GM19324 (cell line): Measurements from ENCODE around the gene ADRM1.

Experiments used
- ATAC-seq: cut with Tn5 transposase; IDR thresholded peaks from one replicate; pipeline ENCODE4 v1.9.1; 2021; ENCODE audit warnings: mild to moderate bottlenecking, moderate library complexity; ENCODE audit not compliant: unreplicated experiment, low FRiP score

Gene ADRM1

DNA sequence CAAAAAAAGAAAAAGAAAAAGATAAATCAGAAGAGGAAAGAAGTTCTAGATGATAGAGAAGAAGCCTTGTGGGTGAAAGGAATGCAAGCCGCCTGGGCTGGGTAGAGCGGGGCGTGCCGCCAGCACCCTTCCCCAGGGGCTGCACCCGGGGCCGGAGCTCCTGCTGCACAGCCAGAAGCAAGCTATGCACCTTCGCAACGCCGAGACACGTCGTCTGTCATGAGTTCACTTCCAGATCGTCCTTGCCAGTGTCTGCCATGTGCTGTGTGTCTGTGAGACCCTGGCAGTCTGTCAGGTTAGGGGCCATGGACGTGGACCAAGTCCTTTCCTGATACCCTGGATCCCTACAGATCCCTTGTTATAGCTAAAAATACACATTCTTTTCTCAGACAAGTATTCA, 25.5 kb upstream of the ADRM1 start:
- ATAC-seq: no peak

DNA sequence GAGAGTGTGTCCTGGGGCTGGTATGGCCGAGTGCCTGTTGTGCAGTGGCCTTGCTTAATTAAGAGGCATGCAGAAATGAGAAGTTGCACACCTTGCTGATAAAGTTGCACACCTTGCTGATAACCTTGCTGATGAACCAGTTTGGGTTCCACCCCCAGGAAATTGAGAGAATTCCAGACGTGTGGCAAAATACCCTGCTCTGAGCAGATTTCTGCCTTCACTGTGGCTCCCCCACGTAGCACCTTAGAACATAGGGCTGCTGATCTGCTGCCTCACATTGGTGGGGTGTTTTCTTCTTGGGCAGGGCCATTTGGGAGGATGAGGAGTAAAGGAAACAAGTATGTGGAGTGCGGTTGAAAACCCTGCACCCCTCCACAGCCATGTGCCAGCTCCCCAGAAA, 22.5 kb upstream of the ADRM1 start:
- no peak for ATAC-seq

DNA sequence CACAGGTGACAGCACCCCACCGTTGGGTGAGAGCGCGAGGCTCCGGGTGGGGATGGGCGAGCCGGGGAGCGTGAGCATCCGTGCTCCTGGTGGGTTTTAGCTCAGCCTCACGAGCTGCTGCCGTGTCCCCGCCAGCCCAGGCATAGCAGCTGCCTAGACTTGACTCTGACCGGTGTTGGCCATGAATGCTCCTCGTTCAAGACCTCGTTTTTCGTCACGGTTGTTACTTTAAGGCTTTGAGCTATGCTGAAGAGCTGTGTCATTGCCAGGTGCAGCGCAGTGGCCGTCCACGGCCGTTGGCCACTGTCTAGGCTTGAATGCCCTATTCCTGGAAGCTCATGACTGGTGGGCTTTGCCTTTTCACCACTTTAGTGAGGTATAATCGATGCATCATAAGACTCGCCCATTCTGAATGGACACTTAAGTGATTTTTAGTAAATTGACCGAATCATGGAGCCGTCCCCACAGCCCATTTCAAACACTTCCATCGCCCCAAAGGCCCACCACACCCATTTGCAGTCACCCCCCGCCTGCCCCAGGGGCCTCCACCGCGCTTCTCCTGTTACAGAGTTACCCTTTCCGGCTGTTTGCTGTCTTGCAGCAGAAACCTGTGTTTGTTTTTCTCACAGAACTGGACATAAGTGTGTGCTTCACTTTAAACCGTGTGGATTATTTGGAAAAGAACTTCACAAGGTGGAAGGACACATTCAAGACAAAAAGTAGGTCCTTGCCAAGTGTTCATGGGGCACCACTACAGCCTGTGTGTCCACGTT, 21.4 kb upstream of the ADRM1 start:
- no peak for ATAC-seq

DNA sequence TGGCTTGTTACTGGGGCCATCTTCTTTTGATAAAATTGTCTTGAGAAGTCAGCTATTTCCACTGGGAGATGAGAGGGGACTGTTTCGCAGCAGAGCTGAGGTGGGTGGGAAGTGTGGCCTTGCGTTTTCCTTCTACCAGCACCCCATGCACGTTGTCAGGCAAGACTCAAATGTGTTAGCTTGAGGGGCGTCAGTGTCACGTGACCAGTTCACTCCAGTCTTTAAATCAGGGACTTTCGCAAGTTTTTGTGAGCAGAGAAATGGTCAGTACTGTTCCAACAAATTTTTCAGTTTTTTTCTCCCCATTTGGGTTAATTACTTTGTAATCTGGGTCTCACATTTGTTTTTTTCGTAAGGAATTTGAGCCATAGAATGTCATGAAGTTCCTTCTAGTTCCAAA, 20.7 kb upstream of the ADRM1 start:
- ATAC-seq: no peak

DNA sequence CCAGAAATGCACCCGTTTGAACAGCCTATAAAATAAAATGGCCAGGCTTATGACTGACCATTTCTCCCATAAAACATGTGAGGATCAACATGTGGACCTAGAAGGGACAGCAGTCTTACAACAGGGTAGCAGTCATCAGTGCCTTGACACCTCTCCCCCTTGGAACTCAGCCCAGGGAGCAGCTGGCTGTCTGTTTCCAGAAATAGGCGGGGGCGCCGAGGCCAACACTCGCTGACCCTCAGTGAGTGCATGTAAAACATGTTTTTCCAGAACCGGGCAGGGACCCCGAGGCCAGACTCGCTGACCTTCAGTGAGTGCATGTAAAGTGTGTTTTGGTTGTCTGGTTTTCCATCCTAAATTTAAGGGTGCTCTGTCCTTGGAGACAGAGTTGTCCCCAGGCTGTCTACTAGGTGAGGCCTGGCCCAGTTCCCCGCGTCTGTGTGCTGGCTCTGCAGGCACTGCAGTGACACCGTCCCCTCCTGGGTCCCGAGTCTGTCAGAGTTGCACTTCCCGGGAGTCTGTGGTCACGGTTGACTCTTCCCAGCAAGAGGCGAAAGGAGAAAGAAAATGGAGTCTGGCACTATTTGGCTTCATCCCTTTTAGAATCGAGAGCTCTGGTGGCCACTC, 19.8 kb upstream of the ADRM1 start:
- ATAC-seq: no peak

DNA sequence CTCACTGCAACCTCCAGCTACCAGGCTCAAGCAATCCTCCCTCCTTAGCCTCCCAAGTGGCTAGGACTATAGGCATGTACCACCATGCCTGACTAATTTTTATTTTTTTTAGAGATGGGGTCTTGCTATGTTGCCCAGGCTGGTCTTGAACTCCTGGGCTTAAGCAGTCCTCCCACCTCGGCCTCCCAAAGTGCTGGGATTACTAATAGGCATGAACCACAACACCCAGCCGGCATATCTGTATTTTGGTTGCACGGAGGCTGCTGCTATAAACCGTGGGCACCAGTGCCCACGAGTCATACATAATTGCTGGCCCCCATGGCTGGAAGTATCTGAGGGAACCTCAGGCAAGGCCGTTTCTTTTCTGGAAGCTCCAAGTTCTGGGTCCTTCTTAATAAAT, 18.3 kb upstream of the ADRM1 start:
- no peak for ATAC-seq

DNA sequence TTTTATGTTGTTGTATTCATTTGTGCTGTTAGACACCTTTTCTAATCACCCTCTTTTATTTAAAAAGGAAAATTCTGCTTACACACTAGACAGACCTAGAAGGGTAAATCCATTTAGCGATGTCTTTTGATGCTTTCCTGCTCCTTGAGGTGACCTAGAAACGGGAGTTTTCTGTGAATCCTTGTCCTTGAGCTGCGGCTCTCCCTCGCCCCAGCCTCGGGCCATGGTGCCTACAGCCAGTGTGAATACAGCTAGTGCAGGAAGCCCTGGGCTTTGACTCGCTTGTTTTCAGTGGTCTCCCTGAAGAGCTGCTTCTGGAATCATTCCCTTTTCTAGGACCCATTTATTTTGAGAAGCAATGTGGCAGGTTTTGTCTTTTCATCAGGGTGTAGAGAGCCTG, 17.6 kb upstream of the ADRM1 start:
- ATAC-seq: no peak

DNA sequence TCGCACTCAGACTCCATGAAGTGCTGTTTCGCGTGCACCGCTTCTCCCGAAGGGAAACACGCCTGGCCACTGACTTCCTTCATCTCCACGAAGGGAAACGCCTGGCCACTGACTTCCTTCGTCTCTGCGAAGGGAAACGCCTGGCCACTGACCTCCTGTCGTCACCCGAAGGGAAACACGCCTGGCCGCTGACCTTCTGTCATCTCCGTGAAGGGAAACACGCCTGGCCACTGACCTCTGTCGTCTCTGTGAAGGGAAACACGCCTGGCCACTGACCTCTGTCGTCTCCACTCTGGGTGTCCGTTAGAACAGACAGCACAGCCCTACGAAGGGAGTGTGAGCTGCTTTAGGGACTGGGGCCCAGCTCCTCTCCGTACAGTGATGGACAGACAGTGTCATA, 17.1 kb upstream of the ADRM1 start:
- no peak for ATAC-seq

DNA sequence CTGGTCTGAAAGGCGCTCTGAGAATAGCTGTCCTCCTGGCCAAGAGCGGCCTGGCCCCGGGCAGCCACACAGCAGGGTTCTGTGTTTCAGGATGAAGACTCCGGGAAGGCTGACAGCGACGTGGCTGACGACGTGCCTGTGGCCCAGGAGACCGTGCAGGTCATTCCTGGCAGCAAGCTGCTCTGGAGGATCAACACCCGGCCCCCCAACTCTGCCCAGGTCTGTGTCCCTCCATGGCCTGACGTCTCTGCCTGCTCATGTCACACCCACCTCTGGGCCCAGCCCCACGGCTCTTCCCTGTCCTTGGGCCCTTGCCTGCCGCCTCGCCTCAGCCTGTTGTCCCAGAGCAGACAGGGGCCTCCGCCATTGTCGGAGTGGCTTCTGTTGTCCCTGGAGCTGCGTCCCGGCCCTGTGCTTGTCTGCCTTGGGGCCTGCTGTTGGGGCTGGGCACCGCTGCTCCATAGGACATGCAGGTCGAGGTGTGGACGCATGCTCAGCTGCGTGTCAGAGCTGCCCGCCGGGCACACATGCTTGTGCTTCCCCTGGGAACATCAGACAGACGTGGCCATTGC, 16.2 kb upstream of the ADRM1 start:
- ATAC-seq: no peak

DNA sequence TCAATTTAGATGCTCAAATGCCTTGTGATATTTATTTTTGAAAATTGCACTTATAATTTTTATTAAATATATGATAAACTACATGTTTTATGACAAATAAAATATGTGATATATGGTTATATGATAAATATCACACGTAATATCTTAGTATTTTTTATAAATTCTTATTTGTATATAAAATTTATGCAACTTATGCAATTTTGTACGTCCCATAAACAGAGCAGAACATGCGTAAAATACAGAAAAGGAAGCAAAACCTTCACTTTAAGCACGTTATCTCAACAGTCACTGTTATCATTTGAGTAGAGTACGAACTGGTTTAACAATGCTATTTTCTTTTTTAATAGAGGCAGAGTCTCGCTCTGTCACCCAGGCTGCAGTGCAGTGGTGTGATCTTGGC, 15.7 kb upstream of the ADRM1 start:
- ATAC-seq: no peak

DNA sequence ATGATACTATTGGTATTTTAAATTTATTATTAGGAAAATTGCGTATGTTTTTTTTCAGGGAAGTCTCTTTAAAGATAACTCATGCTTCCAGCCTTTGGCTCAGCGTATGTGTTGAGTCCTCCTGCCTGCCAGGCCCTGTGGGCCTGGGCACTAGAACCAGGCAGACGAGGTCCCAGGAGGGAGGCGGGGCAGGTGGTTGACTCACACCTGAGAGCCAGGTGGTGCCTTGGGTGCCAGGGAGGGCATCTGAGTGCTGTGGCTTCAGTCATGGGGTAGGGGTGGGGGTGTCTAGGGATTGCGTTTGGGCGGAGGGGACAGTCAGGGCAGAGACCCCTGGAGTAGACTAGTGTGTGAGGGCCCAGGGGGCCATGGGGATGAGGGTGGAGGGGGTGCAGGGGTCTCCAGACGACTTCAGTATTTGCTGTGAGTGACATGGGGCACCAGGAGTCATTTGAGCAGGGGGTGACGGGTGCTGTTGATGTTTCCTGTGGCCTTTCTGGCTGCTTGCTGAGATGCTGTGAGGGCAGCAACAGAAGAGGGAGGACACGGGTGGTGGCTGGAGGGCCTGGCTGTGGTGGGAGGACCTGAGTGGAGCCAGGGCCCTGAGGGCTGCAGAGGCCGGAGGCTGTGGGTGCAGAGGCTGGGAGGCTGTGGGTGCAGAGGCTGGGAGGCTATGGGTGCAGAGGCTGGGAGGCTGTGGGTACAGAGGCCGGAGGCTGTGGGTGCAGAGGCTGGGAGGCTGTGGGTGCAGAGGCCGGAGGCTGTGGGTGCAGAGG, 14.8 kb upstream of the ADRM1 start:
- no peak for ATAC-seq

DNA sequence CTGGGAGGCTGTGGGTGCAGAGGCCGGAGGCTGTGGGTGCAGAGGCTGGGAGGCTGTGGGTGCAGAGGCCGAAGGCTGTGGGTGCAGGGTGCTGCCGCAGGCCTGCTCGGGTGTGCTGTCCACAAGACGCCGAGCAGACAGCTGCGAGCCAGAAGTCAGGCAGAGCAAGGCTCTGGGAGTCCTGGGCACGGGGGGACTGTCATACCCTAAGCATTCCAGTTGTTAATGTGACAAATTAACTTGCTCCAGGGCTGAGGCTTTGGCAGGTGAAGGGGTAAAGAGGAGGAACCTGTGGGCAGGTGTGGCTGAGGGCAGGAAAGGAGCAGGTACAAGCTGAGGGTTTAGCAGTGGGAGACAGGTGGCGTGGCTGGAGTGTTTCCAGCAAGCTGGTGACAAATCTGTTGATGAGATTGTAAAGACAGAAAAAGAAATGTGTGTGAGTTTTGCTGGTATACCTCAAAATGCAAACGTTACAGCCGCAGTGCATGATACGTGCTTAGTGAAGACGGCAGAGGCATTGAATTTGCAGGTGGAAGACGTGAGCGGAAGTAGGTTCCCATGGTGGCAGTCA, 14.2 kb upstream of the ADRM1 start:
- no peak for ATAC-seq

DNA sequence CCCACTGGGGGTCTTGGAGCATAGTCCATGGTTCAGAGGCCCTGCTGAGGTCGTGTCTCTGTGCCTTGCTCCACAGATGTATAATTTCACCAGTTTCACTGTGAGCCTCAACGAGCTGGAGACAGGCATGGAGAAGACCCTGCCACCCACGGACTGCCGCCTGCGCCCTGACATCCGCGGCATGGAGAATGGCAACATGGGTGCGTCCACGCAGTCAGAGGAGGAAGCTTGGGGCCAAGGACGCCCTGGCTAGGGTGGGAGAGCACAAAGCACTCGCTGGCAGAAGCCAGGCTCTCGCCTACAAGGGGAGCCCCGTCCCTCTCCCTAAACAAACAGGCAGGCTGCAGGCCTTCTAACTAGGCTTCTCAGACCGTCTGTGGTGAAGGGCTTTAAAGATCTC, 13.7 kb upstream of the ADRM1 start:
- ATAC-seq: no peak

DNA sequence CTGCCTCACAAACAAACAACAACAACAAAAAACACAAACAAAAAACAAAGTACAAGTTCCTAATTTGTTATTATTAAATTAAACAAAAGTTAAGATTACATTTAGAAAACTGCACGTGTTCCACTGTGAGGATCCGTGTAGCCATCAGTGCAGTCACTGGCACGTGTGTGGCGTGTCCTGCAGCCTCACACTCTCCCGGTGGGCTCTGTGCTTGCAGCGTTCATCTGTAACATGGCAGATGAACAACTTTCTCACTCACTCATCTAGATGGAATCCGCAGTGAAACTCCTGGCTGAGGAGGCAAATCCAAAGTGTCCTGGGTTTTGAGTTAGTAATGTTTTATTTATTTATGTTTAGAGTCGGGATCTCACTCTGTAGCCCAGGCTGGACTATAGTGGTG, 12.9 kb upstream of the ADRM1 start:
- no peak for ATAC-seq

DNA sequence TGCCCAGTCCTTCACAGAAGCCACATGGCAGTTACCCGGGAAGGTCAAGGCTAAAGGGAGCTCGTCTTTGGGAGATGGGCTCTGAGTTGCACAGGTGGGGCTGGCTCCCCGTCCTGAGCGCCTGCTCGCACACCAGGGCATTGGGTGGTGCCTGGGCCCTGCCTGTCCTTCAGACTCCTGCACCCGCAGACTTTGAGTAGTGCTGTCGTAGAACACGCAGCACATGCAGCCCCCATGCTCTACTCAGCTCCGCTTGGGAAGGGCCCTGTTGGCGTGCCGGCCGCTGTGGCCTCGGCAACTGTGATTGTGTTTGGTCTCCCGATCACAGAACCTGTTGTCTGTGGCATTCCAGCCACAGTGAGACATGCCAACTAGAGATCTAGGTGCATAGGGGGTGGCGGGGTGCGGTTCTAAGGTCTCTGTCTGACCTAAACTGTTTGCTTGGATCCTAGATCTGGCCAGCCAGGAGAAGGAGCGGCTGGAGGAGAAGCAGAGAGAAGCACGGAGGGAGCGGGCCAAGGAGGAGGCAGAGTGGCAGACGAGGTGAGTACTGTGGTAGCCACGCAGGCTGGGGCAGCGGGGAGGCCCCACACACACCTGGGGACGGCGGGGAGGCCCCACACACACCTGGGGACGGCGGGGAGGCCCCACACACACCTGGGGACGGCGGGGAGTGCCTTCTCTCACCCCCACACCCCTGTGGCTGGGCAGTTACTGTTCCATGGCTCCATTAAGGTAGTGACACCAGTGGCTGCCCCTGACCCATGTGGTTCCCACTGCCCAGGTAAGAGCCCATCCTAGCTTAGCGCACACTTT, 11.3 kb upstream of the ADRM1 start:
- no peak for ATAC-seq

DNA sequence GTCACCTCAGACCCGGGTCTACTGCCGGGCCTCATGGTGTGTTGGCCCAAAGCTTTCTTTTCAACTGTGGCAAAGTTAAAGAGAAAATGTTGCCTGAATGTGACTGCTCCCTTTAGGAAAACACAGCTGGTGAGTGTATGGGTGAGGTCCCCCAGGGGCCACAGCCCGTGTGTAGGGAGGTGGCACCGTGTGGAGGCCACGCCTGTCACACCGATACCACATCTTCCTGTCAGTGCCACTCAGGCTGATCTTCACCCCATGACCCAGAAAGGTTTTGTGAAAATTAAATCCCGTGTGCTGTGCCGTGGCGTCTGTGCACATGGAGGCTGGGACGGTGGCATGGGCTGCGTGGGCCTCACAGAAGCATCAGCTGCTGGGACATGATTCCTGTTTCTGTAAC, 10.7 kb upstream of the ADRM1 start:
- ATAC-seq: no peak

DNA sequence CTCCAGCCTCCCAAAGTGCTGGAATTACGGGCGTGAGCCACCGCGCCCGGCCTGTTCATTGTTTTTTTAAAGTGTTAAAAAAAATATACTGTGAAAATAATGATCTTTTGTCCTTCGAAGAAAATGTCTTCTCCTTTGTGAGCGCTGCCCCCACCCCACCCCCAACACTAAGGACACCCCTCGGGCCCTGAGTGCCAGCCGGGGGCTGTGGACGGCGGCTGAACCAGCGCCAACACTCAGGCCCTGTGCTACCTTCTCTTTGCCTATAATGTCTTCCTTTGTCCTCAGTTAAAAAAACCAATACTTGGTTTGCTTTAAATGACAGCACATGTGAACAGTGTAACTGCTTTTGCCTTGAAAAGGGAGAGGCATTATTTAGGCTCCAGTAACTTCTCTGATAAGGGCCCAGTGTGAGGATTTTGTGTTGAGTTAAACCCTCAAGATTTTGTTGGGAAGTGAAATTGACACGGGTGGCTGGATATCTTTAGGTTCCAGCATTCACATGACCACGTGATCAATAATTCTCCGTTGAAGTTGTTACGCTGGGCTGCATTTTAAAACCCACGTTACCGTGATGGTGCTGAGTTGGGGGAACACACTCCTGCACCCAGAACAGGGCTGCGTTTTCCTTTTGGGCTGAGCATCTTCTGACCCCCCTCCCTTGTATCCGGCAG, 9.5 kb upstream of the ADRM1 start:
- no peak for ATAC-seq

DNA sequence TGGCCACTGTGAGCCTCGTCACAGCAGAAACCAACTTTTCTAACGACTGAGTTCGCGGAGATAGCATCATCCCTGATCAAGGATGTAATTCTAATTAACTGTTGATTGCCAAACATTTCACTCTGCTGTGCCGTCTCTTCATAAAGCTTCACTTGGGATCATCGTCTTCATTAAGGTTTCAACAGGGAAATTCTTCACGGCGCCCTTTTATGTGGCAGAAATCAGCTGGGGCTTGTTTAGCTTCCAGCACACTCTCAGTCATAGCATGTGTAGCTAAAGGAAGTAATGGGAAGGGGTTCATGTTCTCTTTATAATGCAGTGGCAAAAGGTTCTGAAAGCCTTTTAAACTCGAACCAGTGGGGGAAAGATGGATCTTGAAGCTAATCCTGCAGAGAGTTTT, 8.9 kb upstream of the ADRM1 start:
- ATAC-seq: no peak

DNA sequence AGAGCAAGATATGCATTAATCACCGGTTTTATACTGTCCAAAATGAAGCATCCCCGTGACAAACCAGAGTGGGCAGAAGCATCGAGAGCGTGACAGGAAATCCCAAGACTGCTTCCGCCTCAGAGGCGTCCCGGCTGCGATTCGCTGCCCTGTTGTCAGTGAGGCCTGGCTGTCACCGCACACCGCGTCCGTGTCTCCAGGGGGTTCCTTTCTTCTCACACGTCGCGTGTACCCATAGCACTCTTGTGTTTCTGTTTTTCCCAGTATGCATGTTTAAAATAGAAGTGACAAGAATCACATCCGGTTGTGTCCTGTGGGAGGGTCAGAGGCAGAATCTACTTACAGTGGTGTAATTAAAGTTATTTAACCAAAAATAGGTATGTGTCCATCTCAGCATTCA, 8.3 kb upstream of the ADRM1 start:
- ATAC-seq: no peak
